Right lobe of liver (tissue), 6 donors: Measurements from ENCODE around the gene KHDC4. TPM values are rescaled to one million over a fixed set of nuclear protein-coding genes. Genes with fewer than 3 reads are reported as not detected.

Source experiments
- ATAC-seq, 4 donors: fragments of 200-7000 bp; cut with Tn5 transposase; one replicate each; pipeline ENCODE4 v1.9.1; 2020; ENCODE audit warnings: mild to moderate bottlenecking in 4 of 4, moderate library complexity in 4 of 4
- DNase-seq, 3 donors: peaks; one replicate each; pipeline ENCODE4 v3.0.0-alpha.2; 2020
- H3K27ac ChIP-seq, 3 donors: fragments of 200-600 bp; one replicate each; pipeline ENCODE4 v1.8.0; 2022
- H3K27me3 ChIP-seq, 2 donors: fragments of 200-600 bp; one replicate each; pipeline ENCODE4 v1.8.0; 2022
- H3K36me3 ChIP-seq, 4 donors: fragments of 200-600 bp; sonication (generic) in 1 of 4; one replicate each; pipeline versions ENCODE4 v1.5.1 to v1.8.0; 2017 to 2022; ENCODE audit warnings: control low read depth in 1 of 4
- H3K4me1 ChIP-seq, 4 donors: fragments of 200-600 bp; sonication (generic) in 1 of 4; one replicate each; pipeline versions ENCODE4 v1.5.1 to v1.8.0; 2017 to 2022; ENCODE audit warnings: control low read depth in 1 of 4
- H3K4me3 ChIP-seq, 3 donors: fragments of 200-600 bp; one replicate each; pipeline ENCODE4 v1.8.0; 2022
- H3K9me3 ChIP-seq, 4 donors: fragments of 200-600 bp; sonication (generic) in 1 of 4; one replicate each; pipeline versions ENCODE4 v1.5.1 to v1.8.0; 2017 to 2022; ENCODE audit warnings: control low read depth in 1 of 4
- POLR2A ChIP-seq: fragments of 450-650 bp; IDR thresholded peaks from one replicate; pipeline ENCODE4 v1.6.1; 2017; ENCODE audit warnings: antibody characterized with exemption, mild to moderate bottlenecking
- WGBS: methylation state at CpG from one replicate; pipeline ENCODE4 v1.1.6; 2018; ENCODE audit warnings: low coverage, low lambda C conversion rate; ENCODE audit not compliant: insufficient coverage; ENCODE audit errors: missing lambda C conversion rate; 5-methylcytosine and 5-hydroxymethylcytosine counted together
- intact Hi-C, 2 donors: fragments of 100-400 bp; cut with DNase I; formaldehyde crosslinking; loops; one replicate each; pipeline versions ENCODE4 v1.11.2 to v1.14.1; 2022
- total RNA-seq, 6 experiments: library from RNA; depleted of rRNA in 2 of 6; stranded (reverse); fragments of >200 nt in 2 of 6; fragmentation: NEBNext Ultra II Directional in 3 of 6; extraction: Animal tissue kit (Norgen Biotek cat#: 25700) in 3 of 6; gene quantifications; one replicate each; pipeline versions ENCODE4 v1.1.0 to v1.2.4, GENCODE V29; 2016 to 2023
- TF ChIP-seq, protein P1 (sequence below), 4 donors: fragments of 200-600 bp in 3 of 4; fragments of 450-650 bp in 1 of 4; IDR thresholded peaks; one replicate each; pipeline versions ENCODE4 v1.5.1 to v1.8.0; 2016 to 2022; ENCODE audit warnings: antibody characterized with exemption in 4 of 4, mild to moderate bottlenecking in 2 of 4
- donor health status: DM: no; HTN: yes; CAD: no.
- donor health status: DM: no; HTN: no; CAD: no.
- donor health status: DM: no; HTN: no; CAD: no.
- donor health status: DM: no; HTN: yes; CAD: no.
- donor health status: DM: no; HTN: yes; CAD: no.

The KHDC4 gene
- total RNA-seq, 6 experiments from 2014 or later = 14.1 to 19.0 (median 17.2) TPM

DNA sequence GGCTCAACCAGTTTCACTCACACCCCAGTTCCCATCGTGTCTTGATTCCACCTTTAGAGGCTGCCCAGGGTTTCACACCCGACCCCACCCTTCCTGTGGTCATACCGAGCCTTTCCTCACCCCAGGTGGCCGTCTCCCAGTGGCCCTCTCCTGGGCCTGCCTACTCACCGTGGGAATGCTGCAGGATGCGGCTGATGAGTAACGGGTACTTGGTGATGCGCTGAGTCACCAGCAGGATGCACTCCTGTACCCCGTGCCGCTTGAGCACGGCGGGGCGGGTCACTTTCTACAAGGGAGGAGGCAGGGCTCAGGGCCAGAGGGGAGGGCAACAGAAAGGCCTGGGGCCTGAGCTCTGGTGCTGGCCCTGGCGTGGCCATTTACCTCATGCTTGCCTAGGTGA is 27.7 kb upstream of the KHDC4 start:
- DNase-seq (peak in 2 of 3 donors; percentile 53 to 55), ATAC-seq (peak; percentile 52 to 76 (median 62))
- peaks cover 0 to 39% (median 4%) of the 10 kb centered on the region in 4 donors for H3K36me3 ChIP-seq
- H3K27ac ChIP-seq = no peak overlapping the region
- TF ChIP-seq, protein P1, sequence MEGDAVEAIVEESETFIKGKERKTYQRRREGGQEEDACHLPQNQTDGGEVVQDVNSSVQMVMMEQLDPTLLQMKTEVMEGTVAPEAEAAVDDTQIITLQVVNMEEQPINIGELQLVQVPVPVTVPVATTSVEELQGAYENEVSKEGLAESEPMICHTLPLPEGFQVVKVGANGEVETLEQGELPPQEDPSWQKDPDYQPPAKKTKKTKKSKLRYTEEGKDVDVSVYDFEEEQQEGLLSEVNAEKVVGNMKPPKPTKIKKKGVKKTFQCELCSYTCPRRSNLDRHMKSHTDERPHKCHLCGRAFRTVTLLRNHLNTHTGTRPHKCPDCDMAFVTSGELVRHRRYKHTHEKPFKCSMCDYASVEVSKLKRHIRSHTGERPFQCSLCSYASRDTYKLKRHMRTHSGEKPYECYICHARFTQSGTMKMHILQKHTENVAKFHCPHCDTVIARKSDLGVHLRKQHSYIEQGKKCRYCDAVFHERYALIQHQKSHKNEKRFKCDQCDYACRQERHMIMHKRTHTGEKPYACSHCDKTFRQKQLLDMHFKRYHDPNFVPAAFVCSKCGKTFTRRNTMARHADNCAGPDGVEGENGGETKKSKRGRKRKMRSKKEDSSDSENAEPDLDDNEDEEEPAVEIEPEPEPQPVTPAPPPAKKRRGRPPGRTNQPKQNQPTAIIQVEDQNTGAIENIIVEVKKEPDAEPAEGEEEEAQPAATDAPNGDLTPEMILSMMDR (IDR thresholded peaks at IDR 0.05) = no peak
- TF ChIP-seq POLR2A = no peak
- H3K4me3 ChIP-seq = no peak overlapping the region
- 57% methylated on average over 7 of the region's 14 CpGs for WGBS
- H3K9me3 ChIP-seq = no peaks in the 10 kb centered on the region
- intact Hi-C loops = no loop called here
- H3K27me3 ChIP-seq = no peaks in the 10 kb centered on the region
- no peaks in the 10 kb centered on the region for H3K4me1 ChIP-seq

DNA sequence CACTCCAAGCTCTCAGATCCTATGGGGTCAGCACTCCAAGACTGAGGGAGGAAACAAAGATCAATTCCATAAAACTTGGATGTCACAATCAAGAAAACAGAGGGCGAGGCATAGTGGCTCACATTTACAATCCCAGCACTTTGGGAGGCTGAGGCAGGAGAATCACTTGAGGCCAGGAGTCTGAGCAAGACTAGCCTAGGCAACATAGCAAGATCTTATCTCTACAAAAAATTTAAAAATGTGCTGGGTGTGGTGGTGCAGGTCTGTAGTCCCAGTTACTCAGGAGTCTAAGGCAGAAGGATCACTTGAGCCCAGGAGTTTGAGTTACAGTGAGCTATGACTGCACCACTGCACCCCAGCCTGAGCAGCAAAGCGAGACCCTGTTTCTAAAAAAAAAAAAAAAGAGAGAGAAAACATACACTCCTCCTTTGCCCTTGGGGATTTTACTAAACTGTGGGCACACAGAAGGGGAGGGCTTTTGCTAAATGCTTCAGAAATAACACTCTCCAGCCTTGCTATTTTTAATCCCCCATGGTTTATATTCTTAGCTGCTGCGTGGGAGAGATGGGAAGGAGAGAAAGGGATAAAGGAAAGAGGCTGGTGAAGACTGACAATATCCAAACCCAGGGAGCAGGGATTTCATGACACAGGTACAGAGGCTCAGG is 26.0 kb upstream of the KHDC4 start:
- 83% methylated on average over 2 of the region's 3 CpGs for WGBS
- ATAC-seq (no peak), DNase-seq (no peak)
- no peaks in the 10 kb centered on the region for H3K9me3 ChIP-seq
- H3K4me3 ChIP-seq = no peak overlapping the region
- no peak for TF ChIP-seq POLR2A
- intact Hi-C loops = no loop called here
- H3K27me3 ChIP-seq = no peaks in the 10 kb centered on the region
- H3K27ac ChIP-seq = no peak overlapping the region
- no peaks in the 10 kb centered on the region for H3K4me1 ChIP-seq
- H3K36me3 ChIP-seq = peaks cover 0 to 44% (median 3%) of the 10 kb centered on the region in 4 donors

DNA sequence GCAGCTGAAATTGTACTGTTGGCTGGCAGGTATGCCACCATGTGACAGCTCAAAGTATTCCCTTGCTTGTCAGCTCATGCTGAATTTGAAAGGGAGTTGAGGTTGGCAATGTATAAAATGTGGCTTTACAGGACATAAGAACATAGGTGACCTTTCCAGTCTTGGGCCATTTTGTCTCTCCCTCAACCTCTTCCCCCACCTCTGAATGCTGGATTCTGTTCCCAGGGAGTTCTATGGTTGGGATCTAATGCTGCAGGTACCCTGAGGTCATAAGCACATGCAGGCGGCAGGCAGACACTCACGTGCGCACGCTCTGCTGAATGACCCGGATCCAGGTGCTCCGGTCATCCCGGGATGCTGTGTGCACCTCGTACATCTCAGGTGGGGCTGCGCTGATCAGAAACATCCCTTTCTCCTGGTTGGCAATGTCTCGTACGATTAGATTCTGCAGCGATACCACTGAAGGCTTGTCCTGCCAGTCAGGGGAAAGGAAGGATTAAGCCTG is 23.2 kb upstream of the KHDC4 start:
- Histone ChIP-seq H3K27me3 (no peaks in the 10 kb centered on the region), H3K4me1 (no peaks in the 10 kb centered on the region), H3K36me3 (peaks cover 0 to 52% (median 6%) of the 10 kb centered on the region in 4 donors), H3K4me3 (no peak overlapping the region), H3K27ac (no peak overlapping the region), H3K9me3 (no peaks in the 10 kb centered on the region)
- TF ChIP-seq POLR2A = no peak
- TF ChIP-seq, protein P1 (IDR thresholded peaks at IDR 0.05) = no peak
- no peak for ATAC-seq
- no peak for DNase-seq
- WGBS = 100% methylated on average over 1 of the region's 12 CpGs
- intact Hi-C loops = no loop called here

DNA sequence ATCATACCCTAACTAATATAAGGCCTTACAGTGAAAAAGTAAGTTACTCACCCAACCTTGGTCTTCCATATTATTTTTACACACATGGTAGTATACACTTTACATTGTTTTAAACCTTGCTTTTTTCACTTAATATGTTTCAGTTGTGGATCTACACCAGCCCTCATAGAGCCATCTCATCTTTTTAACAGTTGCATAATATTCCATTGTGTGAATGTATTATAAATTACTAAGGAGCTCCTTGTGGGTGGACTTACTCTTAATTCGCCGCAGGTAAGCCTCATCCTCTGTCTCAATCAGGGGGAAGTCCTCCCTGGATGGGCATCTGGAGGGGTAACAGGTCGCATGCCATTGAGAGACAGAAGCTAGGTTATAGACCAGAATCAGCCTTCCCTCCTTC is 20.4 kb upstream of the KHDC4 start:
- DNase-seq (no peak), ATAC-seq (no peak)
- peaks cover 0 to 60% (median 8%) of the 10 kb centered on the region in 4 donors for H3K36me3 ChIP-seq
- H3K27me3 ChIP-seq = no peaks in the 10 kb centered on the region
- H3K27ac ChIP-seq = no peak overlapping the region
- H3K4me3 ChIP-seq = no peak overlapping the region
- WGBS = 100% methylated on average over 3 of the region's 3 CpGs
- intact Hi-C loops = no loop called here
- H3K4me1 ChIP-seq = no peaks in the 10 kb centered on the region
- no peaks in the 10 kb centered on the region for H3K9me3 ChIP-seq
- TF ChIP-seq POLR2A = no peak
- TF ChIP-seq, protein P1 (IDR thresholded peaks at IDR 0.05) = no peak

DNA sequence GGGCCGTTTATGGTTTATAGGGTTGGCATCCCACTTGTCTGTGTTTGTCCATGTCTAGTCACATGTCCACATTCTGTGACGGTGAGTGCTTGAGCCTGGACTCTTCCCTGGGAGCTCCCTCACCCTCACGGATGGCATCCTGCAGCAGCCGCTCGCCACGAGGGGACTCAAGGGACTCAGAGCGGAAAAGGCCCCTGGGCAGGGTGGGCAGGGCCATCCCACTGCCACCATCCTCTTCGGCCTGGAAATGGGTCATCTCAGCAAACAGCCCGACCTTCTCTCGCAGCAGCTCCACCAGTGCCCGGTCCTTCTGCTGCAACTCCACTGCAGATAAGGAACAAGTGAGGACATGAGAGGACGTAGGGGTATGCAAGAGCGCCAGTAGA is 18.3 kb upstream of the KHDC4 start:
- ATAC-seq (peak in 1 of 4 donors; percentile 14), DNase-seq (no peak)
- no peaks in the 10 kb centered on the region for H3K27me3 ChIP-seq
- no peak overlapping the region for H3K27ac ChIP-seq
- H3K9me3 ChIP-seq = no peaks in the 10 kb centered on the region
- no peak for TF ChIP-seq POLR2A
- TF ChIP-seq, protein P1 (IDR thresholded peaks at IDR 0.05) = no peak
- H3K4me3 ChIP-seq = no peak overlapping the region
- H3K36me3 ChIP-seq = peaks cover 0 to 65% (median 10%) of the 10 kb centered on the region in 4 donors
- 94% methylated on average over 4 of the region's 13 CpGs for WGBS
- intact Hi-C loops = no loop called here
- H3K4me1 ChIP-seq = no peaks in the 10 kb centered on the region
